GM18867 (cell line): ENCODE results near the gene AAGAB.
A peak's percentile ranks its signal among the peaks of the same experiment; 100 is the strongest.
"Not testable (repeated sequence)": the region's sequence is repeated elsewhere in the genome, so short reads cannot be mapped to it uniquely, and the experiment has no call there.

Source experiments
- ATAC-seq: cut with Tn5 transposase; IDR thresholded peaks from one replicate; pipeline ENCODE4 v1.9.1; 2021; ENCODE audit warnings: mild to moderate bottlenecking, moderate library complexity; ENCODE audit not compliant: unreplicated experiment

AAGAB gene

GRCh38 chr15:67254238-67255175 is at the start of gene AAGAB, which contains the start of gene IQCH:
TSS of gene AAGAB (minus strand) at chr15:67254661. CDS start at chr15:67254631, 30 bp downstream.
TSS of gene IQCH (plus strand) at chr15:67254786. CDS start at chr15:67254897, 111 bp downstream.
- peak; percentile 90 for ATAC-seq

GRCh38 chr15:67303490-67304363 is 49.3 kb upstream of the AAGAB start:
- no peak for ATAC-seq

- ATAC-seq, result no peak
Observed at GRCh38 chr15:67300266-67301025, 46.0 kb upstream of the AAGAB start.

- ATAC-seq, result no peak
Observed at GRCh38 chr15:67296684-67297083, 42.2 kb upstream of the AAGAB start.

- no peak for ATAC-seq
Observed at GRCh38 chr15:67296188-67296587, 41.7 kb upstream of the AAGAB start.

- ATAC-seq, result no peak
Observed at GRCh38 chr15:67290319-67290718, 35.9 kb upstream of the AAGAB start.

GRCh38 chr15:67286400-67286799 is 31.9 kb upstream of the AAGAB start:
- not testable (repeated sequence) for ATAC-seq

GRCh38 chr15:67285625-67286024 is 31.2 kb upstream of the AAGAB start:
- not testable (repeated sequence) for ATAC-seq

GRCh38 chr15:67281714-67282113 is 27.3 kb upstream of the AAGAB start:
- ATAC-seq, result no peak

GRCh38 chr15:67280217-67280616 is 25.8 kb upstream of the AAGAB start:
- no peak for ATAC-seq

- ATAC-seq, result no peak
Observed at GRCh38 chr15:67276666-67277065, 22.2 kb upstream of the AAGAB start.

GRCh38 chr15:67274236-67274635 is 19.8 kb upstream of the AAGAB start:
- ATAC-seq, result no peak

GRCh38 chr15:67267951-67268941 is 13.8 kb upstream of the AAGAB start:
- no peak for ATAC-seq

GRCh38 chr15:67267440-67267839 is 13.0 kb upstream of the AAGAB start:
- ATAC-seq, result no peak

GRCh38 chr15:67266870-67267269 is 12.4 kb upstream of the AAGAB start:
- no peak for ATAC-seq

- ATAC-seq, result no peak
Observed at GRCh38 chr15:67259806-67260205, 5.3 kb upstream of the AAGAB start.

- no peak for ATAC-seq
Observed at GRCh38 chr15:67259379-67259778, 4.9 kb upstream of the AAGAB start.

- not testable (repeated sequence) for ATAC-seq
Observed at GRCh38 chr15:67258412-67258811, 4.0 kb upstream of the AAGAB start.

- no peak for ATAC-seq
Observed at GRCh38 chr15:67256051-67256450, 1.6 kb upstream of the AAGAB start.
